DND-41 (cell line): ENCODE data around the gene TXNIP.

Experiments used
- ATAC-seq: fragments of 200-7000 bp; cut with Tn5 transposase; 3 replicates; pipeline ENCODE4 v1.9.1; 2021; ENCODE audit warnings: low read depth; ENCODE audit not compliant: insufficient read depth
- DNase-seq: peaks from one replicate; pipeline ENCODE4 v3.0.0-alpha.2; 2020
- H2AFZ ChIP-seq: 2 replicates; pipeline ENCODE4 v1.6.0; 2012; ENCODE audit warnings: low read depth, low read length
- H3K27ac ChIP-seq: 2 replicates; pipeline ENCODE4 v1.5.1; 2012; ENCODE audit warnings: low read length, inconsistent platforms
- H3K27me3 ChIP-seq: fragments of 200-600 bp; sonication (generic); 2 replicates; pipeline ENCODE4 v1.6.0; 2012; ENCODE audit warnings: low read length, mild to moderate bottlenecking, inconsistent platforms; ENCODE audit not compliant: insufficient read depth, poor library complexity
- H3K36me3 ChIP-seq: 2 replicates; pipeline ENCODE4 v1.5.1; 2012; ENCODE audit warnings: low read length, inconsistent platforms; ENCODE audit not compliant: insufficient read depth
- H3K4me1 ChIP-seq: 2 replicates; pipeline ENCODE4 v1.5.1; 2012; ENCODE audit warnings: mild to moderate bottlenecking, low read length; ENCODE audit not compliant: insufficient read depth
- H3K4me2 ChIP-seq: 2 replicates; pipeline ENCODE4 v1.6.0; 2012; ENCODE audit warnings: mild to moderate bottlenecking, moderate library complexity, low read length, inconsistent platforms; ENCODE audit not compliant: insufficient read depth
- H3K4me3 ChIP-seq, 2 experiments: fragments of 200-600 bp in 1 of 2; shearing (Covaris generic) in 1 of 2; 2 replicates each; pipeline ENCODE4 v1.5.1; 2012 to 2016; ENCODE audit warnings: inconsistent platforms in 2 of 2, low read length in 2 of 2, mild to moderate bottlenecking in 2 of 2, low read depth in 1 of 2, moderate library complexity in 1 of 2
- H3K79me2 ChIP-seq: 2 replicates; pipeline ENCODE4 v1.6.0; 2012; ENCODE audit warnings: low read length, inconsistent platforms; ENCODE audit not compliant: insufficient read depth
- H3K9ac ChIP-seq: 2 replicates; pipeline ENCODE4 v1.6.0; 2012; ENCODE audit warnings: low read depth, mild to moderate bottlenecking, inconsistent platforms, low read length, moderate library complexity
- H3K9me3 ChIP-seq: 2 replicates; pipeline ENCODE4 v1.5.1; 2012; ENCODE audit warnings: low read length, moderate library complexity, mild to moderate bottlenecking, inconsistent platforms; ENCODE audit not compliant: insufficient read depth, severe bottlenecking
- H4K20me1 ChIP-seq: 2 replicates; pipeline ENCODE4 v1.6.0; 2012; ENCODE audit warnings: low read length; ENCODE audit not compliant: insufficient read depth
- CTCF ChIP-seq: IDR thresholded peaks from 2 replicates; pipeline ENCODE4 v1.5.1; 2012; ENCODE audit warnings: borderline replicate concordance, low read length, moderate library complexity, mild to moderate bottlenecking; ENCODE audit not compliant: poor library complexity, severe bottlenecking; ENCODE audit errors: extremely low read depth
- EZH2 ChIP-seq: IDR thresholded peaks from 3 replicates; pipeline ENCODE4 v1.6.1; 2012; ENCODE audit warnings: borderline replicate concordance, low read depth, mild to moderate bottlenecking, moderate library complexity, low read length, inconsistent platforms; ENCODE audit not compliant: severe bottlenecking

TXNIP gene

GRCh38 chr1:145958734-145959133 is 37.6 kb downstream of the TXNIP start:
- Histone ChIP-seq H3K9me3 (no peaks in the 10 kb centered on the region), H2AFZ (no peak overlapping the region; the same call in 1 of the 2 replicates), H3K27ac (no peak overlapping the region), H4K20me1 (no peaks in the 10 kb centered on the region; the same call in 1 of the 2 replicates), H3K79me2 (peaks cover 38% of the 10 kb centered on the region), H3K4me1 (peaks cover 87% of the 10 kb centered on the region), H3K9ac (peak overlapping the region; percentile 71; the same call in 1 of the 2 replicates), H3K36me3 (peaks cover 6% of the 10 kb centered on the region; the same call in 1 of the 2 replicates), H3K27me3 (peaks cover 26% of the 10 kb centered on the region), H3K4me3 (peak overlapping the region in 1 of 2 experiments; percentile 86; a peak in 2 of 4 replicates), H3K4me2 (peak overlapping the region; percentile 74)
- no peak for DNase-seq
- no peak for TF ChIP-seq CTCF
- TF ChIP-seq EZH2 = no peak
- ATAC-seq = no peak

- H3K27me3 ChIP-seq = peaks cover 18% of the 10 kb centered on the region
- peaks cover 11% of the 10 kb centered on the region for H3K36me3 ChIP-seq
- H3K79me2 ChIP-seq = peaks cover 49% of the 10 kb centered on the region
- H3K9ac ChIP-seq = peak within 1 kb of the TSS; percentile 71
- H3K27ac ChIP-seq = peak within 1 kb of the TSS; percentile 89
- peak within 1 kb of the TSS; percentile 74 for H3K4me2 ChIP-seq
- H4K20me1 ChIP-seq = no peaks in the 10 kb centered on the region; the same call in 1 of the 2 replicates
- H3K4me3 ChIP-seq = peak within 1 kb of the TSS; percentile 46 to 86
- H3K4me1 ChIP-seq = peaks cover 81% of the 10 kb centered on the region
- peak within 1 kb of the TSS; percentile 85 for H2AFZ ChIP-seq
- no peaks in the 10 kb centered on the region for H3K9me3 ChIP-seq
- TF ChIP-seq CTCF = no peak
- DNase-seq = peak; percentile 97
- ATAC-seq = peak; percentile 84
Observed at GRCh38 chr1:145957443-145958319, 38.7 kb downstream of the TXNIP start, which contains the start of gene LIX1L. Gene LIX1L (minus strand): TSS chr1:145958017. CDS start chr1:145957927, 90 bp downstream.

GRCh38 chr1:145956781-145957442 is 39.5 kb downstream of the TXNIP start:
- ATAC-seq (no peak), DNase-seq (no peak)
- Histone ChIP-seq H3K27me3 (peaks cover 10% of the 10 kb centered on the region), H3K9ac (peak overlapping the region; percentile 71), H3K4me2 (peak overlapping the region; percentile 74), H3K9me3 (no peaks in the 10 kb centered on the region), H3K27ac (peak overlapping the region; percentile 89), H4K20me1 (no peaks in the 10 kb centered on the region; the same call in 1 of the 2 replicates), H2AFZ (peak overlapping the region; percentile 74), H3K79me2 (peaks cover 55% of the 10 kb centered on the region), H3K4me1 (peaks cover 74% of the 10 kb centered on the region), H3K36me3 (peaks cover 15% of the 10 kb centered on the region), H3K4me3 (peak overlapping the region; percentile 46 to 86)
- TF ChIP-seq CTCF = no peak
- TF ChIP-seq EZH2 = no peak
